ENCODE data around the gene CCNG1. TPM values are rescaled to one million over a fixed set of nuclear protein-coding genes. Genes with fewer than 3 reads are reported as not detected.
A peak's percentile ranks its signal among the peaks of the same experiment; 100 is the strongest.

Gene CCNG1
- total and polyA plus RNA-seq, 7 experiments from 2014 or later, result 86.0 to 154 (median 143) TPM

DNA sequence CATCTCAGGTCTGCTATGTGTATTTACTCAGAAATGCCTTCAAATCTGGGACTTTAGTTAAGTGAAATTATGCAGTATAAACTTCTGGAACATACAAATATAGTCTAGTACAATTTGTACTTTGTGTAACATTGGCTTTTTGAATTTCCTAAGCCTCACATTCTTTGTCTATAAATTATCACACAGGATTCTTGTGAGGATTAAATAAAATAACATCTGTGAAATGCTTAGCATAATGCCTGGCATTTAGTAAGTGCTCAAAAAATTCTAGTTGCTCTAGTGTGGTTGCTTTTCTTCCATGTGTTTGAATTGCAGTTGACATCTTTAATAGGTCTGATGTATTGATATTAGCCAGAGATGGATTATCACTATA lies 25.7 kb downstream of the CCNG1 start:
- CTCF ChIA-PET, result interaction anchor here (3.4 kb wide), 1 partner anchor 39 kb away, joined by 18 read pairs; no protein-coding TSS in a partner anchor
- no peak overlapping the region for H3K4me3 ChIP-seq (ENCODE audit: low read length)
- H3K36me3 ChIP-seq (ENCODE audit: control insufficient read depth in 2 of 3, insufficient read depth in 3 of 3, low read length in 3 of 3), result no peaks in the 10 kb centered on the region
- H3K4me1 ChIP-seq (ENCODE audit: control insufficient read depth in 2 of 2, insufficient read depth in 2 of 2, low read length in 2 of 2), result peaks cover 8 to 23% of the 10 kb centered on the region in 2 donors
- DNase-seq (no peak), ATAC-seq (no peak)
- POLR2A ChIA-PET, result interaction anchor here (5.7 to 9.7 kb wide), 2 partner anchors 23 to 43 kb away, joined by 108 to 238 read pairs; partner anchors contain the start of genes CCNG1 and MAT2B
- Mint-ChIP-seq H3K4me3 (no peak overlapping the region), H3K27me3 (no peaks in the 10 kb centered on the region), H3K9me3 (peaks cover 0 to 6% (median 0%) of the 10 kb centered on the region in 11 donors), H3K27ac (peak overlapping the region in 1 of 9 donors; percentile 99), H3K36me3 (peaks cover 0 to 13% (median 0%) of the 10 kb centered on the region in 5 donors), H3K4me1 (peaks cover 9 to 50% (median 27%) of the 10 kb centered on the region in 7 donors)
- H3K9me3 ChIP-seq (ENCODE audit: control insufficient read depth in 2 of 3, low read length in 3 of 3), result no peaks in the 10 kb centered on the region
- H3K27me3 ChIP-seq (ENCODE audit: control insufficient read depth in 2 of 2, insufficient read depth in 2 of 2, low read length in 2 of 2), result no peaks in the 10 kb centered on the region
- no peak overlapping the region for H3K27ac ChIP-seq (ENCODE audit: low read depth, low read length)
- intact Hi-C loops (cut with micrococcal nuclease), result no loop called here

DNA sequence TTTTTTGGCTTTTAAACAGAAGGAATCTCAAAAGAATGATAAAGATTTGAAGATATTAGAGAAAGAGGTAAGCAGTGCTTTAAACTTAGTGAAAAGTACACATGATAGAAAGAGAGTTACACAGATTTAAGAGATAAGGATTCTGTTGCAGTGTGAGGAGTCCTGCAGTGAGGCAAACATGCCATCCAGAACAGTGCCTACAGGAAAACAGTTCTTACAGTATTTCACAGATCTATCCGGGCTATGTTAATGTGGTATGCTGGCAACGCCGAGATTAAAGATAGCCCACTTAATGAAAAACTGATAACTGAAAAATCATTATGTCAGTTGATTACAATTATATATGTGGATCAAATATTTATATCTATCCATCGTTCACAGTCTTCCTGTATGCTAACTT lies 30.3 kb downstream of the CCNG1 start:
- Mint-ChIP-seq H3K9me3 (no peaks in the 10 kb centered on the region), H3K4me1 (peaks cover 0 to 37% (median 0%) of the 10 kb centered on the region in 7 donors), H3K4me3 (no peak overlapping the region), H3K27ac (peak overlapping the region in 1 of 9 donors; percentile 76), H3K27me3 (no peaks in the 10 kb centered on the region), H3K36me3 (peaks cover 0 to 23% (median 0%) of the 10 kb centered on the region in 5 donors)
- DNase-seq, result no peak
- H3K36me3 ChIP-seq (ENCODE audit: control insufficient read depth in 2 of 3, insufficient read depth in 3 of 3, low read length in 3 of 3), result no peaks in the 10 kb centered on the region
- no peaks in the 10 kb centered on the region for H3K27me3 ChIP-seq (ENCODE audit: control insufficient read depth in 2 of 2, insufficient read depth in 2 of 2, low read length in 2 of 2)
- ATAC-seq, result no peak
- H3K27ac ChIP-seq (ENCODE audit: low read depth, low read length), result no peak overlapping the region
- intact Hi-C loops (cut with micrococcal nuclease), result no loop called here
- CTCF ChIA-PET, result interaction anchor here (0.9 kb wide), 1 partner anchor 9 kb away, joined by 3 read pairs; no protein-coding TSS in a partner anchor
- POLR2A ChIA-PET, result interaction anchor here (0.5 to 8.7 kb wide), 3 partner anchors 8 to 36 kb away, joined by 3 to 65 read pairs (median 7); partner anchors contain the start of genes HMMR, MAT2B and NUDCD2
- H3K9me3 ChIP-seq (ENCODE audit: control insufficient read depth in 2 of 3, low read length in 3 of 3), result no peaks in the 10 kb centered on the region
- H3K4me3 ChIP-seq (ENCODE audit: low read length), result no peak overlapping the region
- H3K4me1 ChIP-seq (ENCODE audit: control insufficient read depth in 2 of 2, insufficient read depth in 2 of 2, low read length in 2 of 2), result peaks cover 0 to 3% of the 10 kb centered on the region in 2 donors

DNA sequence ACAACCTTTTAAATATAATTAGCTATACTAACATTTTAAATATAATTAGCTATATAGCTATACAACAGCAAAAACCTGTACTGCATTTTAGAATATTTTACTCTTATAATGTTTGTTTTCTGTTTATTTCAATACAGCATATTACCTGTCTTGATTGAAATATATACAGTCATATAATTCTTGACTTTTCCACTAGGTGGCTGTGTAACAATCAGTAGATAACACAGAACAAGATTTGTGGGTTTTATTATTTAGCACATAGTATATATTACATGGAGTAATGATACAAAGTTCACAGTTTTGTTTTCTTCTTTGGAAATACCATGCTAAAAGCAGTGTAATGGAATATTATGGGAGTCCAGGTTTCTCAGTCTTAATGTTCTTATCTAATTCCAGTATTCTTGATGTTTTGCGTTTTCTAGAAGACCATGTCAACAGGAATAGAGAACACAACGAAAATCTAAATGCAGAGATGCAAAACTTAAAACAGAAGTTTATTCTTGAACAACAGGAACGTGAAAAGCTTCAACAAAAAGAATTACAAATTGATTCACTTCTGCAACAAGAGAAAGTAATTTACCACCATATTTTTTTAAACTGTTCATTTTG lies 36.3 kb downstream of the CCNG1 start:
- Mint-ChIP-seq H3K27ac (no peak overlapping the region), H3K4me3 (no peak overlapping the region), H3K36me3 (peaks cover 0 to 19% (median 0%) of the 10 kb centered on the region in 5 donors), H3K4me1 (peaks cover 0 to 13% (median 0%) of the 10 kb centered on the region in 7 donors), H3K27me3 (no peaks in the 10 kb centered on the region), H3K9me3 (no peaks in the 10 kb centered on the region)
- ChIA-PET CTCF (interaction anchor here (0.6 to 2.7 kb wide), 11 partner anchors 9 to 43 kb away, joined by 3 to 20 read pairs (median 4); partner anchors contain the start of genes HMMR and MAT2B), POLR2A (interaction anchor here (0.6 to 8.7 kb wide), 6 partner anchors 13 to 83 kb away, joined by 3 to 65 read pairs (median 8); partner anchors contain the start of genes HMMR, MAT2B and NUDCD2)
- Histone ChIP-seq H3K27me3 (ENCODE audit: control insufficient read depth in 2 of 2, insufficient read depth in 2 of 2, low read length in 2 of 2) (no peaks in the 10 kb centered on the region), H3K4me3 (ENCODE audit: low read length) (no peak overlapping the region), H3K9me3 (ENCODE audit: control insufficient read depth in 2 of 3, low read length in 3 of 3) (no peaks in the 10 kb centered on the region), H3K27ac (ENCODE audit: low read depth, low read length) (no peak overlapping the region), H3K36me3 (ENCODE audit: control insufficient read depth in 2 of 3, insufficient read depth in 3 of 3, low read length in 3 of 3) (no peaks in the 10 kb centered on the region), H3K4me1 (ENCODE audit: control insufficient read depth in 2 of 2, insufficient read depth in 2 of 2, low read length in 2 of 2) (no peaks in the 10 kb centered on the region)
- intact Hi-C loops (cut with micrococcal nuclease), result loop anchor here (1.0 to 2.0 kb wide), 4 partner anchors 12 to 91 kb away; partner anchors contain the start of gene MAT2B (in 1 of the 2)
- DNase-seq (peak in 4 of 9 donors; percentile 12 to 48 (median 36)), ATAC-seq (peak; percentile 84)

DNA sequence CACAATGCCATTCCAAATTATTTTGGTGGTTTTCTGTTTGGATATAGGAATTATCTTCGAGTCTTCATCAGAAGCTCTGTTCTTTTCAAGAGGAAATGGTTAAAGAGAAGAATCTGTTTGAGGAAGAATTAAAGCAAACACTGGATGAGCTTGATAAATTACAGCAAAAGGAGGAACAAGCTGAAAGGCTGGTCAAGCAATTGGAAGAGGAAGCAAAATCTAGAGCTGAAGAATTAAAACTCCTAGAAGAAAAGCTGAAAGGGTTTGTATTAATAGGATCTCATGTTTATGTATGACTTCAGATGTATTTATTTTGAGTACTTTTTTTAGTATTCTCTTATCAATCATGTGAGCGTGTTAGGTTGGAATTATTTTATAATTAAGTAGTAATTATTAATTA lies 38.0 kb downstream of the CCNG1 start:
- intact Hi-C loops (cut with micrococcal nuclease), result no loop called here

DNA sequence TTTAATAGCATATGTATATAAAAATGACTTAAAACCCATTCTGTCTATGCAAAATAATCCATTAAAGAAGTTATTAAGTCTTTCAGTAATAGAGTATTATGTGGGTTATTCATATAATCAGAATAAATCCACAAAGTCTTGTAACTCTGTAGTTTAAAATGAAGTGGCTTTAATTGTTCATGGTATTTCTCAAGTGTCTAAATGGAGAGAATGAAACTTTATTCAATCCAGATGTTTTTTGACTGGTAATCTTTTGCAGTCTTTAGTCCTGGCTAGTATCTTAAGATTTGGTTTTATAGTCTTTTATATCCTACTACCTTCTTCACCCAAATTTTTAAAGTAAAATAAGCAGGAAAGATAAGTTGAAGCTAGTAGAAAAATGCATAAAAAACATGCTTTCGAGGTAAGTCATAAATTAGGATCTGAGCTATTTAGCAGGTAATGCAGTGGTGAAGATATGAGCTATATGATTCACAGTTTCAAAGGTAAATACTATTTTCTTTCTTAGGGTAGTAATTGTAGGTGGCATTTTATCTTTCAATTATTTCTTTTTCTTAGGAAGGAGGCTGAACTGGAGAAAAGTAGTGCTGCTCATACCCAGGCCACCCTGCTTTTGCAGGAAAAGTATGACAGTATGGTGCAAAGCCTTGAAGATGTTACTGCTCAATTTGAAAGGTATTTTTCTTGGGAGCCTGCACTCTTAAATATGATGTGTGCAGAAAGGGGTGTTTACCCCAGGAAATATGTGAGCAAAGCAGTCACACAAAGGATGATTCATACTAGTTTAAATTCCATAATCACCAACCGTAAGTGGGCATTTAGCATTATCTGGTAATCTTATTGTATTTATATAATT lies 41.0 kb downstream of the CCNG1 start:
- no peaks in the 10 kb centered on the region for H3K36me3 ChIP-seq (ENCODE audit: control insufficient read depth in 2 of 3, insufficient read depth in 3 of 3, low read length in 3 of 3)
- H3K9me3 ChIP-seq (ENCODE audit: control insufficient read depth in 2 of 3, low read length in 3 of 3), result no peaks in the 10 kb centered on the region
- peaks cover 0 to 6% (median 0%) of the 10 kb centered on the region in 7 donors for H3K4me1 Mint-ChIP-seq
- POLR2A ChIA-PET, result interaction anchor here (0.8 to 2.3 kb wide), 5 partner anchors 17 to 32 kb away, joined by 3 to 9 read pairs (median 3); partner anchors contain the start of genes HMMR, MAT2B and NUDCD2
- no peak overlapping the region for H3K4me3 ChIP-seq (ENCODE audit: low read length)
- H3K4me3 Mint-ChIP-seq, result no peak overlapping the region
- ATAC-seq (no peak), DNase-seq (no peak)
- H3K36me3 Mint-ChIP-seq, result peaks cover 0 to 16% (median 0%) of the 10 kb centered on the region in 5 donors
- CTCF ChIA-PET, result interaction anchor here (0.6 to 1.3 kb wide), 3 partner anchors 24 to 135 kb away, joined by 3 to 6 read pairs (median 3); no protein-coding TSS in a partner anchor
- intact Hi-C loops (cut with micrococcal nuclease), result no loop called here
- H3K27me3 ChIP-seq (ENCODE audit: control insufficient read depth in 2 of 2, insufficient read depth in 2 of 2, low read length in 2 of 2), result no peaks in the 10 kb centered on the region
- H3K27ac ChIP-seq (ENCODE audit: low read depth, low read length), result no peak overlapping the region
- H3K27me3 Mint-ChIP-seq, result no peaks in the 10 kb centered on the region
- H3K4me1 ChIP-seq (ENCODE audit: control insufficient read depth in 2 of 2, insufficient read depth in 2 of 2, low read length in 2 of 2), result peaks cover 0 to 4% of the 10 kb centered on the region in 2 donors
- H3K27ac Mint-ChIP-seq, result peak overlapping the region in 1 of 9 donors; percentile 2
- H3K9me3 Mint-ChIP-seq, result no peaks in the 10 kb centered on the region

More for the DNA sequence above, 38.0 kb downstream of the CCNG1 start:
- no peaks in the 10 kb centered on the region for H3K9me3 Mint-ChIP-seq
- CTCF ChIA-PET, result interaction anchor here (0.7 to 2.7 kb wide), 6 partner anchors 11 to 677 kb away, joined by 3 to 20 read pairs (median 3); partner anchors contain the start of genes HMMR and NUDCD2
- Histone ChIP-seq H3K27me3 (ENCODE audit: control insufficient read depth in 2 of 2, insufficient read depth in 2 of 2, low read length in 2 of 2) (no peaks in the 10 kb centered on the region), H3K4me3 (ENCODE audit: low read length) (no peak overlapping the region), H3K27ac (ENCODE audit: low read depth, low read length) (no peak overlapping the region), H3K4me1 (ENCODE audit: control insufficient read depth in 2 of 2, insufficient read depth in 2 of 2, low read length in 2 of 2) (peaks cover 0 to 4% of the 10 kb centered on the region in 2 donors), H3K36me3 (ENCODE audit: control insufficient read depth in 2 of 3, insufficient read depth in 3 of 3, low read length in 3 of 3) (no peaks in the 10 kb centered on the region), H3K9me3 (ENCODE audit: control insufficient read depth in 2 of 3, low read length in 3 of 3) (no peaks in the 10 kb centered on the region)
- peaks cover 0 to 19% (median 0%) of the 10 kb centered on the region in 5 donors for H3K36me3 Mint-ChIP-seq
- H3K4me3 Mint-ChIP-seq, result no peak overlapping the region
- POLR2A ChIA-PET, result interaction anchor here (1.7 to 8.7 kb wide), 3 partner anchors 15 to 32 kb away, joined by 8 to 65 read pairs (median 12); partner anchors contain the start of genes HMMR, MAT2B and NUDCD2
- H3K27ac Mint-ChIP-seq, result no peak overlapping the region
- no peaks in the 10 kb centered on the region for H3K27me3 Mint-ChIP-seq
- DNase-seq (no peak), ATAC-seq (no peak)
- peaks cover 0 to 13% (median 0%) of the 10 kb centered on the region in 7 donors for H3K4me1 Mint-ChIP-seq

DNA sequence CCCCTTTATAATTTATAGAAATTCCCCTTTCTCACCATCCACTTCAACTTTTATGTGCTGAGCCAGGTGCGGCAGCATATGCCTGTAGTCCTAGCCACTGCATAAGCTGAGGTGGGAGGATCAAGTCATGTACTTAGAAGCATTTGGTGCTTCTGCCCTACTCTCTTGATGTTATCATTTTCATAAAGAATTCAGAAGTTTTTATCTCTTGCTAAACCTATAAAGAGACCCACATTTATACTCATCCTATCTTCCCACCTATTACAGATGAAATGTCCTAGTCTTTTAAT lies 41.5 kb downstream of the CCNG1 start:
- ChIA-PET CTCF (no interaction called here), POLR2A (interaction anchor here (0.8 to 1.3 kb wide), 4 partner anchors 17 to 31 kb away, joined by 3 read pairs; partner anchors contain the start of genes HMMR and NUDCD2)
- no peaks in the 10 kb centered on the region for H3K9me3 Mint-ChIP-seq
- Histone ChIP-seq H3K27ac (ENCODE audit: low read depth, low read length) (no peak overlapping the region), H3K9me3 (ENCODE audit: control insufficient read depth in 2 of 3, low read length in 3 of 3) (no peaks in the 10 kb centered on the region), H3K27me3 (ENCODE audit: control insufficient read depth in 2 of 2, insufficient read depth in 2 of 2, low read length in 2 of 2) (no peaks in the 10 kb centered on the region), H3K4me3 (ENCODE audit: low read length) (no peak overlapping the region), H3K4me1 (ENCODE audit: control insufficient read depth in 2 of 2, insufficient read depth in 2 of 2, low read length in 2 of 2) (peaks cover 0 to 4% of the 10 kb centered on the region in 2 donors), H3K36me3 (ENCODE audit: control insufficient read depth in 2 of 3, insufficient read depth in 3 of 3, low read length in 3 of 3) (no peaks in the 10 kb centered on the region)
- H3K36me3 Mint-ChIP-seq, result peaks cover 0 to 16% (median 0%) of the 10 kb centered on the region in 5 donors
- no peak overlapping the region for H3K4me3 Mint-ChIP-seq
- H3K27me3 Mint-ChIP-seq, result no peaks in the 10 kb centered on the region
- H3K27ac Mint-ChIP-seq, result no peak overlapping the region
- DNase-seq (no peak), ATAC-seq (no peak)
- peaks cover 0 to 3% (median 0%) of the 10 kb centered on the region in 7 donors for H3K4me1 Mint-ChIP-seq
- intact Hi-C loops (cut with micrococcal nuclease), result no loop called here

All from naive thymus-derived CD4-positive, alpha-beta T cell (primary cell).